IPS-NIHi7 (cell line): Measurements from ENCODE around the gene SLC35D1.

Experiments used
- DNase-seq: peaks from one replicate; pipeline ENCODE4 v3.0.0; 2012; ENCODE audit warnings: mixed read lengths; ENCODE audit errors: extremely low spot score

The SLC35D1 gene

DNA sequence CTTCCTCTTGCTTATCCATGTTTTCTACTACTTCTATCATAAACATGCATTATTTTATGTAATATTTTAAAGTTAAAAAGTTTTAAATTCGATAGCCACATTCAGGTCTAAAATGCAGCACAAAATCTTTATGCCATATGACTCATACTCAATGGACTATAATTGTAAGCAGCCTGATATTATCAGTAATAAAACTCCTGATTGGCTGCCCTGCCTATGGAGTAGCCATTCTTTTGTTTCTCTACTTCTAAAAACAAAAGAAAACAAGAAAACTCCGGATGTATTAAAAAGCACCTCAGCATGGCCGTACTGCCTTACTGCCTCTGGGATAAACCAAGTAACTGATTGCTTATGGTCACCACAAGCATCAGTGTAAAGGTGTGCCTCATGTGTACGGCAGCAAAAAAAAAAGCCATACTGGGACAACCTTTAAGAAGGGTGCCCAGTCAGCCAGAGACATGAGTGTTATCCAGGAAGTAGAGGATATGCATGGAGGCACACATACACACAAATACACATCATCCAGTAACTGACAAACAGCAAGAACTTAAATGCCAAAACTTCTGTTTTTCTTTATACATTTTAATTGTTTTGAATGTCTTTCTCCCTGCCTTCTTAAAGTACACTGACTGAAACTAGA is 9.2 kb downstream of the SLC35D1 start:
- no peak for DNase-seq

DNA sequence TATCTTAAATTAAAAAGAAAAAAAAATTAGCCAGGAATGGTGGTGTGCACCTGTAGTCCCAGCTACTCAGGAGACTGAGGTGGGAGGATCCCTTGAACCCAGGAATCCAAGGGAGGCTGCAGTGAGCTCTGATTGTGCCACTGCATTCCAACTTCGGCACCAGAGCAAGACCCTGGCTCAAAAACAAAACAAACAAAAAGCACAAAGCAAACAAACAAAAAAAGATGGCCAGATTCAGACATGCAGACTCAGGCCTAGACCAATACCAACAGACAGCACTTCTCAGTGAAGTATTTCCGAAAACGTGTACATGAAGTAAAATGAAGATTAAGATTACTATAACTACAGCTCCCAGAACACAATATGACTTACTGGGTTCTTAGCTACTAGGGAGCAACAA is 10.6 kb downstream of the SLC35D1 start:
- DNase-seq: no peak

- no peak for DNase-seq
Measured at GRCh38 chr1:67041841-67042503, 12.0 kb downstream of the SLC35D1 start.

DNA sequence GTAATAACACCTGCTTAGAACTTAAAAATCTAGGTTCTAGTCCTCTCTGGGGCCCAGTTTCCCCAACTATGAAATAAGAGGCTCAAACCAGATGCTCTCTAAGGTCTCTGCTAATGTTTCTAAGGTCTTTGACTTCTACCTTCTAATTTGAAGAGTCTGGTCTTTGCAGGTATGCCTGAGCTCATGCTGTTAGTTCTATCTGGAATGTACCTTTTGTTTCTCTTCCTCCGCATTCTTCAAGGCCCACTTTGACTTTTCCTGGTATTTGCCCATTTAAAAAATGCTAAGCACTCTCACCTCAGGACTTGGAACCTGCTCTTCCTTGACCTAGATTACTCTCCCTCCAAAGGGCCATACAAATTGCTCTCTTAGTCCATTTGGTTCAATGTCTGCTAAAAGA is 13.5 kb downstream of the SLC35D1 start:
- peak; percentile 16 for DNase-seq

DNA sequence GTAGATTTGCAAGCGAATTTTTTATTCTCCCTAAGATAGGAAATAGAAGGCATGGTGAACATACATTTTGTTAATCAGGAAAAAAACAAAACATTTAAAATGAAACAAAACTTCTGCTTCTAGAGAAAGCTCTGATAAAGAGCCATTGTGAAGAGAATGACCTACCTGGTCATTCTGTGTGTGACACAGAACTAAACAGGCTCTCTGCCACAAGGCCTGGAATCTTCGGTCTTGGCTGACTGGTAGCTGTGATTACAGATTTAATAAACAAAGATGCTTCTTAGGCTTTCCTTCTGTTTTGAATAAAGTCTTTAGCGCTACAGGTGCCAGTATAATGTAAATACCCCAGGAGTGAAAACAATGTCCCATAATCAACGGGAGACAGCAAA is 22.1 kb downstream of the SLC35D1 start:
- no peak for DNase-seq

DNA sequence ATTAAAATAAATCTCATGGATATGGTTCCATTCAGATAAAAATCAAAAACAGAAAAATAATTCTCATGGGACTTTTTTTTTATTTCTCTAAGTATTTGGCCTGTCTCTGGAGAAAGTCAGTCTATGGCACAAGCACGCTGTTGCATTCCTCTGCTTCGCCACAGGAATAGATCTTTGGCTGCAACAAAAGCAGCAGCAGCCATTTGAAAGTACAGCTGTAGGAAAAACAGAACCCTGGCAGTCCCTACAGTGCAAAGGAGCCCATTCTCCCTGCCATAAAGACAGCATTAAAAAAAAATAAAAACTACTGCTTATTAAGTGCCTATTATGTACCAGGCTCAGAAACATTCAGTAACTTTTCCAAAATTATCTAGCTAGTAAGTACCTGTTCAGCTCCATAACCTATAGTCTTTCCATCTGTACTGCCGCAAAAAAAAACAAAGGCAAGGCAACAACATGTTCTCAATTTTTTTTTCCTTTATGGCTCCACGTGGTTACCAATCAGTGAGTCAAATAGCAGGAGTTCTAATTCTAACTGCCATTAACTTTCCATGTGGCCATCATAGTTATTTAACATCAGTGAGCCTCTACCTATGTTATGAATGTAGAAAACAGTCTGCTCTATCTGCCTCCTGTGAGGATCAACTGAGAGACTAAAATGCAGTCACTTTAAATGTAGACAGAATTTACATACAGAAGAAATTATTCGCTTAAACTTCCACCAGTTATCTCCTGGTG is 22.7 kb downstream of the SLC35D1 start:
- no peak for DNase-seq

DNA sequence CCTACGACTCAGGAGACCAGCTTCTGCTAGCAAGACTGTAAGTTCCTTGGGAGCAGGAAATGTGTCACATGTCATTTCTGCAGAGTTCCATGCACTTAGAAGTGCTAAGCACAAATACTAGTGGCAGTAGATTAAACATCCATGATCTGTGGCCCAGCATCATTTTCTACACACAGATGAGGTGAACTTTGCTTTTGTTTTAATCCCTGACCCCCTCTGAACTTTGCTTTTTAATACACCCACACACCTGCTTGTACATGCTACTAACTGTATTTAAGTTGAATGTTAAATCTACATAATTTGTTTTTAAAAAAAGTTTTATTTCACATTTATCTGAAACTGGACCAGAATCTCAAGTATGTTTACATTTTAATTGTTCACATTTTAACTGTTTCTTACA is 24.5 kb downstream of the SLC35D1 start:
- DNase-seq: no peak

DNA sequence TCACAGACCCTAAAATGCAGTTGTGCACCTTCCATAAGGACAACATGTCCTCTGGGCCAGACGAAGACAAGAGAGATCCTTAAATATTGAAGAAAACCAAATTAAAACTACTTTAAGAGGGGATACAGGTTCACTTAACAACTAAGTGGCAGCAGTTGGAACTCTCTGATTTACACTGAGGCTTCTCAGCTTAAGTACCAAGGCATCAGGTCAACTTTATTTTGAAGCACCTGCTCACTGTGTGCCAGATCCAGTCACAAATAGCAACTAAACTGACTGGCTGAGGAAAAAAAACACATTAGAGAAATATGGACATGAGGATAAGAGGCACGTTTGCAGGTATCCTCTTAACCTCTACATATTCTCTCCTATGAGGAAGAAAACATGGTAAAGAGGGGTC is 33.2 kb downstream of the SLC35D1 start:
- DNase-seq: no peak

GRCh38 chr1:67020304-67020703 is 33.6 kb downstream of the SLC35D1 start:
- DNase-seq: no peak

GRCh38 chr1:67019600-67020136 is 34.3 kb downstream of the SLC35D1 start:
- peak; percentile 27 for DNase-seq

DNA sequence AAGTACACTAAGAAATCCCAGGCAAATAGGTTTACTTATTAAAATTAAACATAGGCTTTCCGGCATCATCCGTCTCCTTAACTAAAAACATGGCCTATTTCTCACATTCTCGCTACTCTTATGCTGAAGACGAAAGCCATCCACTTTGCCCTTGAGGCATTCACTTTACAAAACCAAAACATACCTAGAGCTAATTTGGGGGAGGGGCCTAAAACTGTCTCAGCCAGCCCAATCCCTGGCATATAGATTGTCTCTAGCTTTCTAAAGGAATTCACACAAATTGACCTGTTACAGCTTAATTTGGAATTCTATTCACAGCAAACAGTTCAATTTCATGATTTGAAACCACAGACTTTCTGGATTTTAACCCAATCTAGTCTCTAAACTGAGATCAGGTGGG is 34.8 kb downstream of the SLC35D1 start:
- peak; percentile 20 for DNase-seq

GRCh38 chr1:67018574-67018973 is 35.4 kb downstream of the SLC35D1 start:
- DNase-seq: no peak

DNA sequence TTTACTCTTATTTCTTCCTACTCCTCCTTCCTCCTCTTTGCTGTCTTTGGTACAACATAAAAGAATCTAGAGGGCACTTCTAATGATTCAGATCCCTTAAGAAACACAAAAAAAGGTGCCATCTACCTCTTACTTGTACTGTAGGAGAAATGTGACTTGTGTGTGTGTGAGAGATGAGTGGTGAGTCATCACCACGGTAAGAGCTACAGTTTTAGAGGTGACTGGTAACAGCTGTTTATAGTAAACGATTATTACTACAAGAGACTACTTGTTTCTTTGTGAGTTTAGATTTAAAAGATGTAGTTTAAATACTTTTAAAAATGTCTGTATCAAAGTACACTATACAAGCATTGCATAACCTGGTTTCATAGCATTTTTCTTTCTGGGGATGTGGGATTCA is 40.4 kb downstream of the SLC35D1 start:
- DNase-seq: no peak

- DNase-seq: no peak
Measured at GRCh38 chr1:67009792-67010191, 44.2 kb downstream of the SLC35D1 start.

DNA sequence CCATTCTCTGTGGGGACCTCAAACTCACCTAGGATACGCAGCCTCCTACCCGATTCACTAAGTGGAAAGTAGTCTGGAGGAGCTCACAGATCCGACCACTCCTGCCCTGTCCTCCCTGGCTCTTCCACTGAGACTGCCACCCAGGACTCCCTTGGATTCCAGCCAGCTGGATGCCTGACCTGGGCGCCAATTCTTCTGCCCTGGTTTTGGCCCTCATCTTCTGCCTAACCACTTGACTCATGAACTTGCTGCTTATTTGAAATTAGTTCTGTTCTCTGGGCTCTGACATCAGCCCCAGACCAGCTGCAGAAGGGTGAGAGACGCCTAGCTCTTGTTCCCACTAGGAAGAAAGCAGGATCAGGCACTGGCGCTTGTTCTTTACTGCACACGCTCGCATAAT is 48.9 kb downstream of the SLC35D1 start:
- no peak for DNase-seq

- DNase-seq: no peak
Measured at GRCh38 chr1:67004176-67004575, 49.8 kb downstream of the SLC35D1 start.

GRCh38 chr1:67001682-67002425 is 52.1 kb downstream of the SLC35D1 start:
- no peak for DNase-seq

DNA sequence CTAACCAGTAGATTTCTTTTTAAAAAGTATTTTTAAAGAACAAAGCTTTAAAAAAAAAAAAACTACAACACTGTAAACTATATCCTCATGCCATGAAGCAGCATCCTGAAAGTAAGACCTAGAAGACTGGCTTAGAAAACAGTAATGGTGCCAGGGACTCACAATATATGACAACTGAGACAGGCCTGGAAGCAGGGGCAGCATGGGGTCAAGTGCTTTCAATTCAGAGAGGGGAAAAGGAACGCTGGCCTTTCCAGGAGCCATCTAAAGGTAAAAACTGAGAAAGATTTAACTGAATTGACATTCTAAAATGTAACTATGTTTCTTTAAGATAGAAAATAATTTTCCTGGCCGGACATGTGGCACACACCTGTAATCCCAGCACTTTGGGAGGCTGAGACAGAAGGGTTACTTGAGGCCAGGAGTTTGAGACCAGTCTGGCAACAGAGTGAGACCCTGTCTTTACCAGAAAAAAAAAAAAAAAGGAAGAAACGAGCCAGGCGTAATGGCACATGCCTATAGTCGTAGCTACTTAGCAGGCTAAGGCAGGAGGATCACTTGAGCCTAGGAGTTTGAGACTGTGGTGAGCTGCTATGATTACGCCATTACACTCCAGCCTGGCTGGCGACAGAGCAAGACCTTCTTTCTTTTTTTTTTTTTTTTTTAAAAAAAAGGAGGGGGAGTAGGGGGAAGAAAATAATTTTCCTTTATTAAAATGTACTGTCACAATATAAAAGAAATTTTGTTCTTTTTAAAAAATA is 54.1 kb downstream of the SLC35D1 start:
- DNase-seq: no peak

DNA sequence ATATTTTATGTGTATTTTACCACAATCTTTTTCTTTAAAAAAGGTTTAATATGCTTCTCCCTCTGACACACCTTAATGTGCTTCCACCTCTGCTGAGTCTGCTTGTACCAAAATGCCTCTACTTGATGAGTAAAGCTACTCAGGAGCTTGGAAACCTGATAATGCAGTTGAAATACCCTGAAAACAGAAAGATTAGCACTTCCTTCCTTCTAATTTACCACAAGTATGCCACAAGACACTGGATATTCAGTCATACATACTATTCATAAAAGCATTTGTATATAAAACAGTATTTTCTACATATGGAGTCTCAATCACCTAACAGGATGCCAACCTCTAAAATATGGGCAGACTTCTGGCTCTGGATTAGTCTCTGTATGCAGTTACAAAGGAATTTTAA is 55.0 kb downstream of the SLC35D1 start:
- no peak for DNase-seq

- peak; percentile 63 for DNase-seq
Measured at GRCh38 chr1:66996018-66996682, 57.8 kb downstream of the SLC35D1 start.

DNA sequence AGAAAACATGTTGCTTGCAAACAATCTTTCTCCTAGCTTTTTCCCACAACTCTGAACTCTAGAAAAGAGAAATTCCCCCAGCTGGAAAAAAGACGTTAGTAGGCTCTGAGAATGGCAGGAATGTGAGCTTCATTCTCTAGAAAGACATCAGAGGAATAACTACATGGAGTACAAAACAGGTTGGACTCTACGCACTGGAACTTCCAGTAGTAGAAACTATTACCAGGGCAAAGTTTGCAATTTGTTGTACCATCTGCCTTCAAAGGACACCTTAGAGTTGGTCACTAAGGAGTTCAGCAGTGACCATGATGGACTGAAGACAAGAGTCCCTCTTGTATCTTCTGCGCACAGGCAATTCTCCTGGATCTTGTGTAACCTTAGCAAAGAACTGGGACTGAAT is 60.9 kb downstream of the SLC35D1 start:
- DNase-seq: no peak
